HFF-Myc (cell line): Measurements from ENCODE around the gene DHRS9.

ENCODE experiments used
- DNase-seq: peaks from one replicate; pipeline ENCODE4 v3.0.0-alpha.2; 2011; ENCODE audit warnings: low read depth; ENCODE audit errors: extremely low read depth
- H3K4me3 ChIP-seq: replicated peaks from 2 replicates; pipeline ENCODE4 v1.5.1; 2011; ENCODE audit warnings: low read depth, mild to moderate bottlenecking, control low read depth, low read length
- CTCF ChIP-seq: IDR thresholded peaks from 2 replicates; pipeline ENCODE4 v1.5.1; 2012; ENCODE audit warnings: mild to moderate bottlenecking, low read depth, low read length, control low read depth; ENCODE audit errors: missing control alignments

DHRS9 gene

DNA sequence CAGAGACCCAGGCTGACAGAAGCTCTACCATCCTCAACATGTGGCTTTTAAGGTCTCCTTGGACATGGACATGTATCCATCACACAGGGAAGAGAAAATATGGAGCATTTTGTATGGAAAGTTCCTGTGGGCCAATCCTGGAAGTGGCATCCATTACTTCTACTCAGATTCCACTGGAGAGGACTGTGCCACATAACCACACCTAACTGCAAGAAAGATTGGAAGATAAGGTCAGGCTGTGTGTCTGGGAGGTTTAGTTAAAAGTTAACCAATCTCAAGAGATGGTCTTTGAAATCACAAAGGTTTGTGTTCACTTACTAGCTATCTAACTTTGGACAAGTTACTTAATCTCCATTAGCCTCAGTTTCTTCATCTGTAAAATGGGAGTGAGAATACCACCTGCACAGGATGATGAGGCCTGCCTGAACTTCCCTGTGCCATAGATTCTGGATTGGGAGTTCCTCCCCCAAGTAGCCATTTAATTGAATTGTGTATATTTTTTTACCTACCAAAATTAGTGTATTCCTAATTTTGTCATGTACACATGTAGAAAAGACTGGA, 34.3 kb upstream of the DHRS9 start:
- no peak for DNase-seq
- no peak for TF ChIP-seq CTCF
- no peak overlapping the region for H3K4me3 ChIP-seq

- H3K4me3 ChIP-seq = no peak overlapping the region
Observed at GRCh38 chr2:169035887-169036286, 33.5 kb upstream of the DHRS9 start.

DNA sequence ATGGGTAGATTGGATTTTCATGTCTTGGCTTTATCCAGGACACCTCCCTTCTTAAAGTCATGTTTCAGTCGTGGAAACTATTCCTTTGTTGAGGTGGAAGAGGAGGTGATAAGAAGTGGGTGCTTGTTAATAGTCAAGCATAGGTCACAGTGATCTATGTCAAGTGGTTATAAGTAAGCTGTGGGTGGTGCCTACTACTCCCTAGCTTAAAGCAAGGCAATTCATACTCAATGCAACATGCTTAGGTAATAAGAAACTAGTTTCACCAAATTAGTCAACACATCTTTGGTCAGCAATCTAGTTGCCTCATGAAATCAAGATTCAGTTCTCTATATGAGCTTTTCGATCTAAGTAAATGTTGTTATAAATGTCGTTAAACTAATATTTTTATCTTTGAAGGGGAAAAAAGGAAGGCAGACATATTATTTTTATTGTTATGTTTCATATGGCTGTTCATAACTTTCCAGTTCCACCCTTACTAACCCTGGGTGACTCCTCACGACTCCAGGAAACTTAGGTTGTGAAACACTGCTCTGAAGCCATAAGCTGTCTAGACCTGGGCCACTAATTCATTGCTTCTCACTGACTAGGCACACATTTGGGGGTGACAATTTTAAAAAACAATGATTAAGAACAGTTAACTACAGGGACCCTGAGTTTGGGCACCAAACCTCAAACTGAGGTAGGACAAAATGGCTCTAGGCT, 32.5 kb upstream of the DHRS9 start:
- no peak overlapping the region for H3K4me3 ChIP-seq
- DNase-seq = no peak
- TF ChIP-seq CTCF = no peak

More at GRCh38 chr2:169035887-169036286, 33.5 kb upstream of the DHRS9 start:
- TF ChIP-seq CTCF = no peak
- DNase-seq = no peak

GRCh38 chr2:169038338-169038757, 31.0 kb upstream of the DHRS9 start:
- no peak for DNase-seq
- no peak for TF ChIP-seq CTCF
- no peak overlapping the region for H3K4me3 ChIP-seq

GRCh38 chr2:169039702-169040101, 29.7 kb upstream of the DHRS9 start:
- no peak for TF ChIP-seq CTCF
- no peak for DNase-seq

DNA sequence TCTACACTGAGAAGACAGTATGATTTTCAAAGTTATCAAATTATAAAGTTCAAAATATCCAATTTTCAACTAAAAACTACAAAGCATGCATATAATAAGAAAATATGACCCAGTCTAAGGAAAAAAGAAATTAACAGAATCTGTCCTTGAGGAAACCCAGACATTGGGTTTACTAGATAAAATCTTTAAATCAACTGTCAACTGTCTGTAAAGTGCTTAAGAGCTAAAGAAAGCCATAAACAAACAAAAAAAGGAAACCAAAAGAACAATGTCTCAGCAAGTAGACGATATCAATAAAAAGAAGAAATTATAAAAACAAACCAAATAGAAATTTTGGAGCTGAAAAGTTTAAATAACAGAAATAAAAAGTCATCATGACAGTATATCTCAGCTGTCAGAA, 27.8 kb upstream of the DHRS9 start:
- no peak for TF ChIP-seq CTCF
- no peak for DNase-seq
- H3K4me3 ChIP-seq = no peak overlapping the region

More at GRCh38 chr2:169039702-169040101, 29.7 kb upstream of the DHRS9 start:
- no peak overlapping the region for H3K4me3 ChIP-seq
